GM12878 (cell line): ENCODE results near the gene METRN. TPM values are rescaled to one million over a fixed set of nuclear protein-coding genes. Genes with fewer than 3 reads are reported as not detected.

ENCODE experiments used
- ATAC-seq: fragments of 200-7000 bp; cut with Tn5 transposase; 3 replicates; pipeline ENCODE4 v1.9.1; 2020; ENCODE audit warnings: mild to moderate bottlenecking, moderate library complexity
- BruUV-seq: library from RNA; stranded (reverse); fragments of 400-500 nt; replicated peaks from 2 replicates; lab custom pipeline; 2021; lab: Mats Ljungman, UMichigan
- CTCF ChIA-PET: fragments of 300-600 bp; sonication (Branson Sonifier 250); formaldehyde crosslinking; extraction: SDS; loops from one replicate; lab custom pipeline; 2021; ENCODE audit warnings: inconsistent platforms; lab: Yijun Ruan, JAX
- POLR2A ChIA-PET: fragments of 350-600 bp; formaldehyde crosslinking; extraction: SDS; loops from one replicate; lab custom pipeline; 2021; ENCODE audit warnings: inconsistent platforms; lab: Charles Lee
- RAD21 ChIA-PET: fragments of 300-600 bp; sonication (Branson Sonifier 250); formaldehyde crosslinking; loops from one replicate; lab custom pipeline; 2023; ENCODE audit warnings: antibody characterized with exemption; ENCODE audit not compliant: unreplicated experiment; lab: Charles Lee
- SMC1A ChIA-PET: fragments of 300-600 bp; sonication (Branson Sonifier 250); formaldehyde crosslinking; loops from one replicate; lab custom pipeline; 2023; ENCODE audit not compliant: unreplicated experiment, uncharacterized antibody; lab: Charles Lee
- DNase-seq: peaks from one replicate; pipeline ENCODE4 v3.0.0-alpha.2; 2011; ENCODE audit warnings: low read depth, low spot score
- FAIRE-seq: peaks from 3 replicates; lab custom pipeline; 2011; peaks lifted over from hg19 to GRCh38; lab: Jason Lieb, UNC
- H2AFZ ChIP-seq: 2 replicates; pipeline ENCODE4 v1.6.0; 2011; ENCODE audit warnings: low read depth, low read length, control low read depth; ENCODE audit not compliant: control insufficient read depth
- H3K27ac ChIP-seq: 2 replicates; pipeline ENCODE4 v1.5.1; 2011; ENCODE audit warnings: control low read depth; ENCODE audit not compliant: control insufficient read depth, insufficient read depth
- H3K27me3 ChIP-seq, 2 experiments: replicated peaks in 1 of 2; 2 replicates each; pipeline versions ENCODE4 v1.6.0 to v1.6.1; 2011; ENCODE audit warnings: low read length in 1 of 2; ENCODE audit not compliant: control insufficient read depth in 2 of 2, insufficient read depth in 2 of 2
- H3K36me3 ChIP-seq, 2 experiments: 2 replicates each; pipeline ENCODE4 v1.5.1; 2011; ENCODE audit warnings: low read length in 1 of 2; ENCODE audit not compliant: control insufficient read depth in 2 of 2, insufficient read depth in 2 of 2
- H3K4me1 ChIP-seq: 2 replicates; pipeline ENCODE4 v1.6.1; 2011; ENCODE audit warnings: mild to moderate bottlenecking, low read length, moderate library complexity, mixed read lengths; ENCODE audit not compliant: control insufficient read depth, insufficient read depth
- H3K4me2 ChIP-seq: 2 replicates; pipeline ENCODE4 v1.6.0; 2011; ENCODE audit warnings: control low read depth; ENCODE audit not compliant: control insufficient read depth, insufficient read depth
- H3K4me3 ChIP-seq: fragments of 200-600 bp; sonication (generic); 2 replicates; pipeline ENCODE4 v1.5.1; 2016
- H3K79me2 ChIP-seq: 2 replicates; pipeline ENCODE4 v1.6.0; 2011; ENCODE audit warnings: low read length; ENCODE audit not compliant: control insufficient read depth, insufficient read depth
- H3K9ac ChIP-seq: 2 replicates; pipeline ENCODE4 v1.8.0; 2011; ENCODE audit warnings: low read length, control low read depth, mixed read lengths; ENCODE audit not compliant: control insufficient read depth, insufficient read depth
- H3K9me3 ChIP-seq: replicated peaks from 3 replicates; pipeline ENCODE4 v1.5.1; 2011; ENCODE audit warnings: mild to moderate bottlenecking, low read length; ENCODE audit not compliant: control insufficient read depth, insufficient read depth
- H4K20me1 ChIP-seq: 2 replicates; pipeline ENCODE4 v1.6.0; 2011; ENCODE audit not compliant: control insufficient read depth, insufficient read depth
- BHLHE40 ChIP-seq, 2 experiments: fragments of 450-650 bp in 1 of 2; IDR thresholded peaks; 2 replicates each; pipeline ENCODE4 v1.6.1; 2011 to 2017; ENCODE audit warnings: low read depth in 2 of 2, borderline replicate concordance in 1 of 2, improper control_type of control experiment in 1 of 2, low read length in 1 of 2, mild to moderate bottlenecking in 1 of 2
- BRCA1 ChIP-seq: IDR thresholded peaks from 2 replicates; pipeline ENCODE4 v1.6.1; 2011; ENCODE audit warnings: low read depth, low read length, improper control_type of control experiment
- IRF3 ChIP-seq: fragments of 450-650 bp; IDR thresholded peaks from 2 replicates; pipeline ENCODE4 v1.6.1; 2014; ENCODE audit warnings: mild to moderate bottlenecking
- PAX5 ChIP-seq: IDR thresholded peaks from 2 replicates; pipeline ENCODE4 v1.6.1; 2011; ENCODE audit warnings: low read depth, low read length, borderline replicate concordance
- WGBS: methylation state at CpG from one replicate; pipeline ENCODE4 v1.1.6; 2016; ENCODE audit warnings: low lambda C conversion rate; ENCODE audit not compliant: insufficient replicate concordance, insufficient coverage; ENCODE audit errors: missing lambda C conversion rate; 5-methylcytosine and 5-hydroxymethylcytosine counted together
- in situ Hi-C: fragments of 300-500 bp; cut with MboI; formaldehyde crosslinking; loops from 9 replicates; pipeline ENCODE4 v1.14.3; 2018; ENCODE audit warnings: mixed read lengths
- intact Hi-C: fragments of 100-400 bp; cut with micrococcal nuclease; formaldehyde crosslinking; loops from one replicate; pipeline ENCODE4 v1.14.2; 2022; ENCODE audit not compliant: unreplicated experiment
- polyA plus RNA-seq, 11 experiments: library from polyadenylated mRNA; depleted of rRNA in 4 of 11; unstranded in 6 of 11; stranded (reverse) in 5 of 11; fragments of >200 nt; fragmentation: Nextera tagmentation in 4 of 11; fragmentation: Illumina TruSeq in 1 of 11; extraction: Ambion mirVana in 4 of 11; extraction: Trizol in 1 of 11; gene quantifications; 1 replicate in 1 of 11; 2 replicates in 10 of 11; pipeline versions ENCODE4 v1.2.1 to v1.2.3, GENCODE V29; 2011 to 2016; ENCODE audit warnings: inconsistent platforms in 2 of 11, missing spikeins in 2 of 11, low read depth in 1 of 11
- total RNA-seq, 4 experiments: library from RNA; depleted of rRNA in 3 of 4; stranded (reverse); fragments of >200 nt in 3 of 4; fragmentation: Illumina TruSeq in 1 of 4; extraction: Trizol in 1 of 4; gene quantifications; 2 replicates each; pipeline versions ENCODE4 v1.2.1 to v1.2.3, GENCODE V29; 2013 to 2021

METRN gene
- total and polyA plus RNA-seq, 10 of the 15 experiments (the other 5 are each of a cell fraction or from before 2014, with no cell fraction given), result 0.11 to 12.8 (median 1.1) TPM; not detected in 1

- no peak for TF ChIP-seq PAX5
- no peak for TF ChIP-seq BHLHE40 (IDR thresholded peaks at IDR 0.05; ENCODE audit: borderline replicate concordance in 1 of 2, low read depth in 2 of 2, low read length in 1 of 2)
These were observed 49.3 kb downstream of the METRN start (continued) for GRCh38 chr16:764184-764750.

DNA sequence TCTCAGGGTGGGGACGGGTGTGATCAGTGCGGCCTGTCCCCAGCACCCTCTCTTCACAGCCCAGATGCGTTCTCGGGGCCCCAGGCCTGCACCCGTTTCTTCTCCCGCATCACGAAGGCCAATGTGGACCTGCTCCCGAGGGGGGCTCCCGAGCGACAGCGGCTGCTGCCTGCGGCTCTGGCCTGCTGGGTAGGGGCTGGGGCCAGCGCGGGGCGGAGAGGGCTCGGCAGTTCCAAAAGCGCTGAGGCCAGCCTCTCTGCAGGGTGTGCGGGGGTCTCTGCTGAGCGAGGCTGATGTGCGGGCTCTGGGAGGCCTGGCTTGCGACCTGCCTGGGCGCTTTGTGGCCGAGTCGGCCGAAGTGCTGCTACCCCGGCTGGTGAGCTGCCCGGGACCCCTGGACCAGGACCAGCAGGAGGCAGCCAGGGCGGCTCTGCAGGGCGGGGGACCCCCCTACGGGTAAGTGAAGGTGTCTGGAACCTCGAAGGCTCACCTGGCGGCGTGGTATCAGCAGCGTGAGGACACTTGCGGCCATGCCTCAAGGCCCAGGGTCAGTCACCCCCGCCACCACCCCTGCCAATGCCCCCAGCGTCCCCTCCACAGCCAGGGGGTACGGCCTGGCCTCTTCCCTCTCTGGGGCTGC is 50.0 kb downstream of the METRN start:
- WGBS, result 78% methylated on average over 31 of the region's 38 CpGs
- H3K9me3 ChIP-seq, result no peaks in the 10 kb centered on the region
- H3K36me3 ChIP-seq, result no peaks in the 10 kb centered on the region
- H3K27ac ChIP-seq, result no peak overlapping the region
- ChIA-PET CTCF (no interaction called here), POLR2A (no interaction called here), RAD21 (no interaction called here), SMC1A (no interaction called here)
- H3K27me3 ChIP-seq, result no peaks in the 10 kb centered on the region
- ATAC-seq (no peak), DNase-seq (no peak), FAIRE-seq (no peak)
- TF ChIP-seq IRF3 (no peak), BRCA1 (no peak)
- no peaks in the 10 kb centered on the region for H3K79me2 ChIP-seq
- H4K20me1 ChIP-seq, result no peaks in the 10 kb centered on the region
- intact Hi-C loops (no loop called here), in situ Hi-C loops (no loop called here)
- no TSS peak for BruUV-seq
- no peaks in the 10 kb centered on the region for H3K4me1 ChIP-seq
- H3K4me2 ChIP-seq, result no peak overlapping the region
- no peak overlapping the region for H2AFZ ChIP-seq
- no peak overlapping the region for H3K9ac ChIP-seq
- no peak overlapping the region for H3K4me3 ChIP-seq
